ENCODE measurements around the gene GPR153.

Gene GPR153

GRCh38 chr1:6258675-6259074 is 2.2 kb downstream of the GPR153 start:
- no peak overlapping the region for H3K4me3 ChIP-seq (ENCODE audit: low read depth, low read length)
- DNase-seq (ENCODE audit: low read depth): no peak
- no peak for TF ChIP-seq CTCF (IDR thresholded peaks at IDR 0.05; ENCODE audit: control insufficient read depth, extremely low read depth, insufficient read depth)

GRCh38 chr1:6257541-6258069 is 3.3 kb downstream of the GPR153 start:
- no peak for TF ChIP-seq CTCF (IDR thresholded peaks at IDR 0.05; ENCODE audit: control insufficient read depth, extremely low read depth, insufficient read depth)
- H3K4me3 ChIP-seq (ENCODE audit: low read depth, low read length): no peak overlapping the region
- DNase-seq (ENCODE audit: low read depth): no peak

GRCh38 chr1:6256645-6257044 is 4.3 kb downstream of the GPR153 start:
- DNase-seq (ENCODE audit: low read depth): no peak
- H3K4me3 ChIP-seq (ENCODE audit: low read depth, low read length): no peak overlapping the region
- TF ChIP-seq CTCF (IDR thresholded peaks at IDR 0.05; ENCODE audit: control insufficient read depth, extremely low read depth, insufficient read depth): no peak

GRCh38 chr1:6254691-6255090 is 6.2 kb downstream of the GPR153 start:
- DNase-seq (ENCODE audit: low read depth): no peak
- no peak for TF ChIP-seq CTCF (IDR thresholded peaks at IDR 0.05; ENCODE audit: control insufficient read depth, extremely low read depth, insufficient read depth)

GRCh38 chr1:6253380-6253779 is 7.5 kb downstream of the GPR153 start:
- no peak overlapping the region for H3K4me3 ChIP-seq (ENCODE audit: low read depth, low read length)
- no peak for TF ChIP-seq CTCF (IDR thresholded peaks at IDR 0.05; ENCODE audit: control insufficient read depth, extremely low read depth, insufficient read depth)
- DNase-seq (ENCODE audit: low read depth): no peak

More at GRCh38 chr1:6254691-6255090, 6.2 kb downstream of the GPR153 start:
- no peak overlapping the region for H3K4me3 ChIP-seq (ENCODE audit: low read depth, low read length)

GRCh38 chr1:6252374-6252710 is 8.6 kb downstream of the GPR153 start:
- DNase-seq (ENCODE audit: low read depth): no peak
- no peak for TF ChIP-seq CTCF (IDR thresholded peaks at IDR 0.05; ENCODE audit: control insufficient read depth, extremely low read depth, insufficient read depth)
- no peak overlapping the region for H3K4me3 ChIP-seq (ENCODE audit: low read depth, low read length)

- H3K4me3 ChIP-seq (ENCODE audit: low read depth, low read length): no peak overlapping the region
- no peak for TF ChIP-seq CTCF (IDR thresholded peaks at IDR 0.05; ENCODE audit: control insufficient read depth, extremely low read depth, insufficient read depth)
- no peak for DNase-seq (ENCODE audit: low read depth)
Observed at GRCh38 chr1:6251681-6252373, 9.1 kb downstream of the GPR153 start.

Measured in LNCaP clone FGC (cell line).